Liver (tissue), 9 donors: ENCODE measurements around the gene WRAP73. TPM values are rescaled to one million over a fixed set of nuclear protein-coding genes. Genes with fewer than 3 reads are reported as not detected.

Experiments used
- DNase-seq: peaks from one replicate; pipeline ENCODE4 v3.0.0-alpha.2; 2017; ENCODE audit warnings: low spot score
- H3K27ac ChIP-seq, 2 donors: one replicate each; pipeline ENCODE4 v1.7.0; 2013; ENCODE audit warnings: inconsistent platforms in 2 of 2, low read length in 2 of 2, control low read depth in 1 of 2, low read depth in 1 of 2, mild to moderate bottlenecking in 1 of 2
- H3K27me3 ChIP-seq, 4 donors: one replicate each; pipeline versions ENCODE4 v1.6.1 to v1.7.0; 2013; ENCODE audit warnings: low read length in 3 of 4, inconsistent platforms in 1 of 4, mild to moderate bottlenecking in 1 of 4, moderate library complexity in 1 of 4; ENCODE audit not compliant: control insufficient read depth in 4 of 4, insufficient read depth in 4 of 4
- H3K36me3 ChIP-seq, 4 donors: one replicate each; pipeline versions ENCODE4 v1.6.1 to v1.7.0; 2013; ENCODE audit warnings: low read length in 3 of 4, mild to moderate bottlenecking in 3 of 4, low read depth in 1 of 4, moderate library complexity in 1 of 4; ENCODE audit not compliant: control insufficient read depth in 4 of 4, insufficient read depth in 3 of 4
- H3K4me1 ChIP-seq, 4 donors: one replicate each; pipeline versions ENCODE4 v1.6.1 to v1.7.0; 2013; ENCODE audit warnings: low read length in 3 of 4, mild to moderate bottlenecking in 3 of 4, moderate library complexity in 1 of 4; ENCODE audit not compliant: control insufficient read depth in 4 of 4, insufficient read depth in 4 of 4
- H3K4me3 ChIP-seq, 3 donors: one replicate each; pipeline versions ENCODE4 v1.6.1 to v1.7.0; 2013; ENCODE audit warnings: low read length in 3 of 3, control low read depth in 1 of 3, low read depth in 1 of 3, mild to moderate bottlenecking in 1 of 3
- H3K9ac ChIP-seq, 2 donors: one replicate each; pipeline ENCODE4 v1.7.0; 2013; ENCODE audit warnings: low read length in 2 of 2, mild to moderate bottlenecking in 2 of 2, moderate library complexity in 2 of 2, control low read depth in 1 of 2, low read depth in 1 of 2
- H3K9me3 ChIP-seq, 4 donors: one replicate each; pipeline versions ENCODE4 v1.6.1 to v1.7.0; 2013; ENCODE audit warnings: low read length in 3 of 4; ENCODE audit not compliant: control insufficient read depth in 4 of 4
- EGR1 ChIP-seq, 2 donors: IDR thresholded peaks; 2 replicates each; pipeline ENCODE4 v1.6.1; 2016 to 2018; ENCODE audit warnings: antibody characterized with exemption in 2 of 2, low read depth in 2 of 2
- GABPA ChIP-seq, 2 donors: IDR thresholded peaks in 1 of 2; conservative IDR thresholded peaks in 1 of 2; 2 replicates each; pipeline ENCODE4 v1.6.1; 2016; ENCODE audit warnings: antibody characterized with exemption in 2 of 2, mild to moderate bottlenecking in 1 of 2, moderate library complexity in 1 of 2
- NR2F2 ChIP-seq: IDR thresholded peaks from 2 replicates; pipeline ENCODE4 v1.6.1; 2016; ENCODE audit warnings: antibody characterized with exemption
- RAD21 ChIP-seq, 2 donors: IDR thresholded peaks; 2 replicates each; pipeline ENCODE4 v1.6.1; 2016; ENCODE audit warnings: antibody characterized with exemption in 2 of 2, mild to moderate bottlenecking in 2 of 2
- SP1 ChIP-seq: IDR thresholded peaks from 2 replicates; pipeline ENCODE4 v1.6.1; 2018; ENCODE audit warnings: antibody characterized with exemption, mild to moderate bottlenecking
- YY1 ChIP-seq: IDR thresholded peaks from 2 replicates; pipeline ENCODE4 v1.6.1; 2016; ENCODE audit warnings: antibody characterized with exemption, mild to moderate bottlenecking
- WGBS: extraction: QIAGEN DNeasy Blood & Tissue Kit; methylation state at CpG from one replicate; pipeline ENCODE4 v1.1.7; 2013; 5-methylcytosine and 5-hydroxymethylcytosine counted together
- polyA plus RNA-seq, 2 donors: library from polyadenylated mRNA; stranded (reverse) in 1 of 2; unstranded in 1 of 2; fragments of 200-250 nt in 1 of 2; fragments of >200 nt in 1 of 2; fragmentation: Nextera tagmentation in 1 of 2; extraction: Ambion mirVana in 1 of 2; gene quantifications; one replicate each; pipeline versions ENCODE4 v1.2.1 to v1.2.3, GENCODE V29; 2013 to 2015
- total RNA-seq, 2 donors: library from RNA; depleted of rRNA; stranded (reverse); fragments of >200 nt; gene quantifications; one replicate each; pipeline ENCODE4 v1.2.3, GENCODE V29; 2014
- TF ChIP-seq, protein P1 (sequence below): fragments of 150-350 bp; IDR thresholded peaks from 2 replicates; pipeline ENCODE4 v1.5.1; 2017; ENCODE audit warnings: improper control_type of control experiment, low read depth, low read length; ENCODE audit not compliant: missing input control
- TF ChIP-seq, protein P2 (sequence below): IDR thresholded peaks from 2 replicates; pipeline ENCODE4 v1.6.1; 2016; ENCODE audit warnings: antibody characterized with exemption
- TF ChIP-seq, protein P3 (sequence below): IDR thresholded peaks from 2 replicates; pipeline ENCODE4 v1.6.1; 2016; ENCODE audit warnings: antibody characterized with exemption
- TF ChIP-seq, protein P4 (sequence below): IDR thresholded peaks from 2 replicates; pipeline ENCODE4 v1.6.1; 2016; ENCODE audit warnings: antibody characterized with exemption, mild to moderate bottlenecking
- TF ChIP-seq, protein P5 (sequence below): IDR thresholded peaks from 2 replicates; pipeline ENCODE4 v1.6.1; 2016; ENCODE audit warnings: antibody characterized with exemption
- donor health status: healthy.
- donor health status: healthy.
- donor health status: healthy.
- donor health status: healthy.
- donor health status: healthy.

Gene WRAP73
- total and polyA plus RNA-seq, 4 donors, result 7.6 to 14.6 (median 10.0) TPM

DNA sequence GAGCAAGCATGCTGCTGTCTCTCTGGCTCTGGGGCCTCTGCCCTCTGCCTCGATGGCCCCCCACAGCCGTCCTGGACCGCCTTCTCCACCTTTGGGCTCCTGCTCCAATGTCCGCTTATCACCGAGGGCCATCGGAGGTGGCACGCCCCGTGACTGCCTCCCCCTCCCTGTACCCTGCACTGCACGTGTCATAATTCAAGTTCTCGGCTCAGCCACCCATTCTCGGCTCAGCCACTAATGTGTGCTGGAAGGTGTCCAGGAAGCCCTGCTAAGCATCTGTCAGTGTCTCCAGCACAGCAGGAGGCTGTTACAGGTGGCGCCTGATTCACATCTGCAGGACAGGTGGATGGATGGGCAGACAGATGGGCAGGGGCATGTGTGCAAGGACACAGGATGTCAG, 47.9 kb upstream of the WRAP73 start (continued):
- TF ChIP-seq, protein P1, sequence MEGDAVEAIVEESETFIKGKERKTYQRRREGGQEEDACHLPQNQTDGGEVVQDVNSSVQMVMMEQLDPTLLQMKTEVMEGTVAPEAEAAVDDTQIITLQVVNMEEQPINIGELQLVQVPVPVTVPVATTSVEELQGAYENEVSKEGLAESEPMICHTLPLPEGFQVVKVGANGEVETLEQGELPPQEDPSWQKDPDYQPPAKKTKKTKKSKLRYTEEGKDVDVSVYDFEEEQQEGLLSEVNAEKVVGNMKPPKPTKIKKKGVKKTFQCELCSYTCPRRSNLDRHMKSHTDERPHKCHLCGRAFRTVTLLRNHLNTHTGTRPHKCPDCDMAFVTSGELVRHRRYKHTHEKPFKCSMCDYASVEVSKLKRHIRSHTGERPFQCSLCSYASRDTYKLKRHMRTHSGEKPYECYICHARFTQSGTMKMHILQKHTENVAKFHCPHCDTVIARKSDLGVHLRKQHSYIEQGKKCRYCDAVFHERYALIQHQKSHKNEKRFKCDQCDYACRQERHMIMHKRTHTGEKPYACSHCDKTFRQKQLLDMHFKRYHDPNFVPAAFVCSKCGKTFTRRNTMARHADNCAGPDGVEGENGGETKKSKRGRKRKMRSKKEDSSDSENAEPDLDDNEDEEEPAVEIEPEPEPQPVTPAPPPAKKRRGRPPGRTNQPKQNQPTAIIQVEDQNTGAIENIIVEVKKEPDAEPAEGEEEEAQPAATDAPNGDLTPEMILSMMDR, result no peak
- TF ChIP-seq, protein P2, sequence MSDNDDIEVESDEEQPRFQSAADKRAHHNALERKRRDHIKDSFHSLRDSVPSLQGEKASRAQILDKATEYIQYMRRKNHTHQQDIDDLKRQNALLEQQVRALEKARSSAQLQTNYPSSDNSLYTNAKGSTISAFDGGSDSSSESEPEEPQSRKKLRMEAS, result no peak
- TF ChIP-seq NR2F2 (no peak), YY1 (no peak)

DNA sequence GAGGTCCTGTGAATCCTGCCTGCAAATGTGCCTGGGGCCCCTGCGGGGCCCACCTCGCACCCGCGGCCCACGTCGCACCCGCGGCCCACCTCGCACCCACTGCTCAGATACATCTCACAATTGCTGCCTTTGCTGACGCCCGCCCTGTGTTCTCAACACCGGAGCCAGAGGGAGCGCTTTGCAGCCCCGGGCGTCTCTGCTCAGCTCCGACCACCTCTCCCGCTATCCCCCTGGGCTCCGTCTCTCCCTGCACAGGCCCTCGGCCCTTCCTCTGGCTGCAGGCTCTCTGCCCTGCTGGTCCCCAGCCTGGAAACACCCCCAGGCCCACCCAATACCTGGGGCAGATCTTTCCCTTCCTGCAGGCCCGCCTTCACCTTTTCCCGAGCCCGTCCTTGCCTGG, 47.2 kb upstream of the WRAP73 start:
- Histone ChIP-seq H3K9ac (no peak overlapping the region), H3K4me3 (no peak overlapping the region), H3K36me3 (no peaks in the 10 kb centered on the region), H3K27me3 (no peaks in the 10 kb centered on the region), H3K27ac (no peak overlapping the region), H3K9me3 (no peaks in the 10 kb centered on the region), H3K4me1 (peaks cover 0 to 4% (median under 1%) of the 10 kb centered on the region in 4 donors)
- TF ChIP-seq, protein P3, sequence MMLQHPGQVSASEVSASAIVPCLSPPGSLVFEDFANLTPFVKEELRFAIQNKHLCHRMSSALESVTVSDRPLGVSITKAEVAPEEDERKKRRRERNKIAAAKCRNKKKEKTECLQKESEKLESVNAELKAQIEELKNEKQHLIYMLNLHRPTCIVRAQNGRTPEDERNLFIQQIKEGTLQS, result no peak
- TF ChIP-seq EGR1 (IDR thresholded peaks at IDR 0.05; ENCODE audit: low read depth in 2 of 2), result no peak
- no peak for TF ChIP-seq GABPA (IDR thresholded peaks at IDR 0.05 in 1 of 2, conservative IDR thresholded peaks at IDR 0.05 in 1 of 2)
- TF ChIP-seq, protein P1, result no peak
- TF ChIP-seq, protein P4, sequence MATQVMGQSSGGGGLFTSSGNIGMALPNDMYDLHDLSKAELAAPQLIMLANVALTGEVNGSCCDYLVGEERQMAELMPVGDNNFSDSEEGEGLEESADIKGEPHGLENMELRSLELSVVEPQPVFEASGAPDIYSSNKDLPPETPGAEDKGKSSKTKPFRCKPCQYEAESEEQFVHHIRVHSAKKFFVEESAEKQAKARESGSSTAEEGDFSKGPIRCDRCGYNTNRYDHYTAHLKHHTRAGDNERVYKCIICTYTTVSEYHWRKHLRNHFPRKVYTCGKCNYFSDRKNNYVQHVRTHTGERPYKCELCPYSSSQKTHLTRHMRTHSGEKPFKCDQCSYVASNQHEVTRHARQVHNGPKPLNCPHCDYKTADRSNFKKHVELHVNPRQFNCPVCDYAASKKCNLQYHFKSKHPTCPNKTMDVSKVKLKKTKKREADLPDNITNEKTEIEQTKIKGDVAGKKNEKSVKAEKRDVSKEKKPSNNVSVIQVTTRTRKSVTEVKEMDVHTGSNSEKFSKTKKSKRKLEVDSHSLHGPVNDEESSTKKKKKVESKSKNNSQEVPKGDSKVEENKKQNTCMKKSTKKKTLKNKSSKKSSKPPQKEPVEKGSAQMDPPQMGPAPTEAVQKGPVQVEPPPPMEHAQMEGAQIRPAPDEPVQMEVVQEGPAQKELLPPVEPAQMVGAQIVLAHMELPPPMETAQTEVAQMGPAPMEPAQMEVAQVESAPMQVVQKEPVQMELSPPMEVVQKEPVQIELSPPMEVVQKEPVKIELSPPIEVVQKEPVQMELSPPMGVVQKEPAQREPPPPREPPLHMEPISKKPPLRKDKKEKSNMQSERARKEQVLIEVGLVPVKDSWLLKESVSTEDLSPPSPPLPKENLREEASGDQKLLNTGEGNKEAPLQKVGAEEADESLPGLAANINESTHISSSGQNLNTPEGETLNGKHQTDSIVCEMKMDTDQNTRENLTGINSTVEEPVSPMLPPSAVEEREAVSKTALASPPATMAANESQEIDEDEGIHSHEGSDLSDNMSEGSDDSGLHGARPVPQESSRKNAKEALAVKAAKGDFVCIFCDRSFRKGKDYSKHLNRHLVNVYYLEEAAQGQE, result no peak
- TF ChIP-seq SP1, result no peak
- TF ChIP-seq, protein P5, sequence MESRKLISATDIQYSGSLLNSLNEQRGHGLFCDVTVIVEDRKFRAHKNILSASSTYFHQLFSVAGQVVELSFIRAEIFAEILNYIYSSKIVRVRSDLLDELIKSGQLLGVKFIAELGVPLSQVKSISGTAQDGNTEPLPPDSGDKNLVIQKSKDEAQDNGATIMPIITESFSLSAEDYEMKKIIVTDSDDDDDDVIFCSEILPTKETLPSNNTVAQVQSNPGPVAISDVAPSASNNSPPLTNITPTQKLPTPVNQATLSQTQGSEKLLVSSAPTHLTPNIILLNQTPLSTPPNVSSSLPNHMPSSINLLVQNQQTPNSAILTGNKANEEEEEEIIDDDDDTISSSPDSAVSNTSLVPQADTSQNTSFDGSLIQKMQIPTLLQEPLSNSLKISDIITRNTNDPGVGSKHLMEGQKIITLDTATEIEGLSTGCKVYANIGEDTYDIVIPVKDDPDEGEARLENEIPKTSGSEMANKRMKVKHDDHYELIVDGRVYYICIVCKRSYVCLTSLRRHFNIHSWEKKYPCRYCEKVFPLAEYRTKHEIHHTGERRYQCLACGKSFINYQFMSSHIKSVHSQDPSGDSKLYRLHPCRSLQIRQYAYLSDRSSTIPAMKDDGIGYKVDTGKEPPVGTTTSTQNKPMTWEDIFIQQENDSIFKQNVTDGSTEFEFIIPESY, result no peak
- no peak for TF ChIP-seq RAD21 (IDR thresholded peaks at IDR 0.05)
- DNase-seq, result no peak
- WGBS, result 91% methylated on average over 22 of the region's 22 CpGs
